LNCaP clone FGC (cell line): ENCODE data around the gene RAP1GDS1.

ENCODE experiments used
- DNase-seq: peaks from one replicate; pipeline ENCODE4 v3.0.0-alpha.2; 2011; ENCODE audit warnings: low read depth
- H3K4me3 ChIP-seq: 2 replicates; pipeline ENCODE4 v1.5.1; 2011; ENCODE audit warnings: mild to moderate bottlenecking, low read depth, low read length, control low read depth
- TF ChIP-seq, protein P1 (sequence below): IDR thresholded peaks from 2 replicates; pipeline ENCODE4 v1.5.1; 2012; ENCODE audit warnings: mild to moderate bottlenecking; ENCODE audit not compliant: control insufficient read depth, insufficient read depth; ENCODE audit errors: extremely low read depth

The RAP1GDS1 gene

DNA sequence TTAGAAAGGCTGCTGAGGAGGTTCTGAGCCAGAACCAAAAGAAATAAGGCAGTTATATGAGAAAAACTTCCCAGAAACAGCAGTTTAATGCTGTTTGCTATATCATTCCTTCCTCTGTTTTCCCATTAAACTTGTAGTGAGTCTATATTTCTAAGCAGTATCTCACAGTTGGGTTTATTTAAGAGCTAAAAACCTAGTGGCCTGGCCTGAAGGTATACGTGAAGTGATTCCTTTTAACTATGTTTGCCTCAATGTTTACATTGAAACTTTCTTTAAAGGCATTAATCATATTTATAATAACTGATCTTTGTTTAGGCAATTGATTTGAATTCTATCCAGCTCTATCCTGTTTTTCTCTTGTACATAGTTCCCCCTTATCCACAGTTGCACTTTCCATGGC is 19.1 kb upstream of the RAP1GDS1 start:
- TF ChIP-seq, protein P1, sequence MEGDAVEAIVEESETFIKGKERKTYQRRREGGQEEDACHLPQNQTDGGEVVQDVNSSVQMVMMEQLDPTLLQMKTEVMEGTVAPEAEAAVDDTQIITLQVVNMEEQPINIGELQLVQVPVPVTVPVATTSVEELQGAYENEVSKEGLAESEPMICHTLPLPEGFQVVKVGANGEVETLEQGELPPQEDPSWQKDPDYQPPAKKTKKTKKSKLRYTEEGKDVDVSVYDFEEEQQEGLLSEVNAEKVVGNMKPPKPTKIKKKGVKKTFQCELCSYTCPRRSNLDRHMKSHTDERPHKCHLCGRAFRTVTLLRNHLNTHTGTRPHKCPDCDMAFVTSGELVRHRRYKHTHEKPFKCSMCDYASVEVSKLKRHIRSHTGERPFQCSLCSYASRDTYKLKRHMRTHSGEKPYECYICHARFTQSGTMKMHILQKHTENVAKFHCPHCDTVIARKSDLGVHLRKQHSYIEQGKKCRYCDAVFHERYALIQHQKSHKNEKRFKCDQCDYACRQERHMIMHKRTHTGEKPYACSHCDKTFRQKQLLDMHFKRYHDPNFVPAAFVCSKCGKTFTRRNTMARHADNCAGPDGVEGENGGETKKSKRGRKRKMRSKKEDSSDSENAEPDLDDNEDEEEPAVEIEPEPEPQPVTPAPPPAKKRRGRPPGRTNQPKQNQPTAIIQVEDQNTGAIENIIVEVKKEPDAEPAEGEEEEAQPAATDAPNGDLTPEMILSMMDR = no peak
- no peak overlapping the region for H3K4me3 ChIP-seq
- DNase-seq = no peak

DNA sequence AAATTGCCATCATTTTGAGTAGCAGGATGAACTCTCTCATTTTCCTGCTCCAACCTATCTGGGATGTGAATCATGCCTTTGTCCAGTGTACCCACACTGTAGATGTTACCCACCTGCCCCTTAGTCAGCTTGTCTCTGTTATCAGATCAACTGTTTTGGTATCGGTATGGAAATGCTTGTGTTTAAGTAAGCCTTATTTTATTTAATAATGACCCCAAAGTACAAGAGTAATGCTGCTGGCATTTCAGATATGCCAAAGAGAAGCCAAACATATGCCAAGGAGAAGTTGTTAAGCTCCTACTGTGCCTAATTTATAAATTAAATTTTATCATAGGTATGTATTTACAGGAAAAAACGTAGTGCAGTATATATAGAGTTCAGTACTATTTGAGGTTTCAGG is 18.6 kb upstream of the RAP1GDS1 start:
- no peak overlapping the region for H3K4me3 ChIP-seq
- no peak for DNase-seq
- TF ChIP-seq, protein P1 = no peak

DNA sequence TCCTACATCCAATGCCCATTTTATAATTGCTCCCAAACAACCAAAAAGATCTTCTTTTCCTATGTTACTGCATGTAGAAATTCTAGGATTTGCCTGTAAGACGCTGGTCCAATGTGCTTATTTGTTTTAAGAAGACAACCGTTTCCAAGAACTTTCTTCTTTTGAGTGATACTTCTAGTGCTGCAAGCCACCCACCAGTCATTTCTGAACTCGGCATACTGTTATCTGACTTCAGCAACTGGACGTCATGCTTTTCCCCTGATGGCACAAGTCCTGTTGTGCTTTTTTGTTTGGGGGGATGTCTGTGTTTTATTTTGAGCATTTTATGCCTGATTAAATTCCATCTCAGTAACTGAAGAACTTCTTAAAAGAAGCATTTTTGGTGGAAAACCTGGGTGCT is 16.0 kb upstream of the RAP1GDS1 start:
- H3K4me3 ChIP-seq = no peak overlapping the region
- DNase-seq = no peak
- TF ChIP-seq, protein P1 = no peak

DNA sequence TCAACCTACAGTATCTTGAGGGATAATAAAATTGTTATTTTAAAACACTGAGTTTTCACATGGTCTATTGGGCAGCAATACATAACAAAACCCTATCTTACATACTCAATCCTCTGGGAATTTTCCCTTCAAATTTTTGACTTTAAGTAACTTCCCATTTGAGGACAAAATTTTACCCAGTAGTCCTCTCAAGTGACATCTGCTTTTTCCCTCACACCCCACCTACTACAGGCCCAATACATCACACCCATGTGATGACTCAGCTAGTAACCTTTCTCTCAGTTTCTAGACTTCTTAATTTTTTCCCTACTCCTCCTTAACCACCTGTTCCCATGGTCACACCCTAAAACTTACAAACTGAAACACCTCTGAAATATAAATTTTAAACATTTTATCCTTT is 12.2 kb upstream of the RAP1GDS1 start:
- H3K4me3 ChIP-seq = no peak overlapping the region
- DNase-seq = no peak
- TF ChIP-seq, protein P1 = no peak

DNA sequence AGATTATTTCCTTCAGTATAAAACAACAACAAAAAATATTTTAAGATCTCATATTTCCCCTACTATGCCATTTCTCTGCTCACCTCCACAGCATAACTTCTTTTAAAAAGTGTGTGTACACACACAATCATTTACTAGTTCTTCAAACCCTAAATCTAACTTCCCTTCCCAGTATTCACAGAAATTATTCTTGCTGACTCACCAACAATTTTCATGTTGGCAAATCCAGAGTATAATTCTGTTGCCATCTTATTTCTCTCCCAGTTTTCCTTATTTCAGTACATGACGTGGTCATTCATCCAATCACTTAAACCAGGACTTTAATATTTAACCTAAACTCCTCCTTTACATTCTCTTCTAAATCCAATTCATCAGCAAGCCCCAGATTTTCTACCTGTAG is 11.4 kb upstream of the RAP1GDS1 start:
- DNase-seq = no peak
- TF ChIP-seq, protein P1 = no peak
- no peak overlapping the region for H3K4me3 ChIP-seq

DNA sequence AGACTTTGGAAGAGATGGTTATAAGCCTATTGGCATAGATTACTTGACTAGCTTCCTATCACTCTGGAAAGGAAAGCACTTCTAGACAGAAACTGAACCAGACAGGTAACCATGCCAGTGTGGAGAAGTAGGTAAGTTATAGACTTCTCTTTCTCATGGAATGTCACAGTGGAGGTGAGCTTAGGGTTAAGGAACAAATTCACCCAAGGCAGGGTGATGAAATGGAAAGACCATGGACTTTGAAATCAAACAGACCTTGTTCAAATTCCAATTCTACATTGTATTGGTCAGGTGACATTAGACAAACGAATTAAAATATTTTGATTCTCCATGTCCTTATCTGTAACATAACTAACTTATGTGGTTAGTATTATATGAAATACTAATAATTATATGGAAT is 7.7 kb upstream of the RAP1GDS1 start:
- TF ChIP-seq, protein P1 = no peak
- DNase-seq = no peak
- no peak overlapping the region for H3K4me3 ChIP-seq

DNA sequence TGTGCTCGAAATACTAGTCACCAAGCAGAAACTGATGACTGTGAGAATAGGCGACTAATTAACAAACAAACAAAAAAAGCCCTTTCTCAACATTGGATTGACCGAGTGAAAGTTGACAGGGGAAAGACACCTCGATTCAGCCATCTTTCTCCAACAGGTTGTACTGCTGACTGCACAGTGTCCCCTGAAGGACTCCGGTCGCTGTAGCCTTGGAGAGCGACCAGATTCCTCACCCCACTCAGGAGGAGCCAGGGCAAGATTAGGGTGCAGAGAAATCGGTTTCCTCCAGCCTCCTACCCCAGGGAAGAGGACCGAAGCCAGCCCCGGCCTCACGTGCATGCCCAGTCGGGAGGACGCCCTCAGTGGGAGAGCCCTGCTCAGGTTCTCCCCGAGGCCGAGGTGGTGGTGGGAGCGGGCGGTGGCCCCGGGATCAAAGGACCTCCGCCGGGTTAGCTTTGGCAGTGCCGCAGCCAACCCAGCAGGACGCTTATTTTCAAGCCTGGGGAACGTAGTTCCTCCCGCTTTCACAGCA is 1.1 kb upstream of the RAP1GDS1 start:
- no peak for DNase-seq
- H3K4me3 ChIP-seq = peak overlapping the region; percentile 66
- TF ChIP-seq, protein P1 = no peak
